Neural cell (in vitro differentiated cells): ENCODE data around the gene ZNHIT1. TPM values are rescaled to one million over a fixed set of nuclear protein-coding genes. Genes with fewer than 3 reads are reported as not detected.

ENCODE experiments used
- H2AFZ ChIP-seq: fragments of 200-600, 300-800 bp; sonication (generic), shearing (Covaris generic); 2 replicates; pipeline ENCODE4 v1.6.0; 2014; ENCODE audit warnings: low read depth, mild to moderate bottlenecking, antibody characterized with exemption, low read length, moderate library complexity
- H3F3A ChIP-seq: fragments of 200-600 bp; shearing (Covaris generic); 2 replicates; pipeline ENCODE4 v1.6.1; 2016; ENCODE audit warnings: mild to moderate bottlenecking, moderate library complexity, mixed read lengths, antibody characterized with exemption, low read length; ENCODE audit not compliant: insufficient read depth, poor library complexity, severe bottlenecking
- H3K27ac ChIP-seq: fragments of 200-600, 300-800 bp; sonication (generic), shearing (Covaris generic); 2 replicates; pipeline ENCODE4 v1.5.1; 2014; ENCODE audit warnings: mild to moderate bottlenecking, low read length, moderate library complexity
- H3K27me3 ChIP-seq: fragments of 300-800, 200-600 bp; sonication (generic), shearing (Covaris generic); 2 replicates; pipeline ENCODE4 v1.6.0; 2014; ENCODE audit warnings: mild to moderate bottlenecking, low read depth, low read length, moderate library complexity; ENCODE audit not compliant: insufficient read depth
- H3K36me3 ChIP-seq: fragments of 300-800, 200-600 bp; sonication (generic), shearing (Covaris generic); 2 replicates; pipeline ENCODE4 v1.5.1; 2014; ENCODE audit warnings: mild to moderate bottlenecking, antibody characterized with exemption, low read length, moderate library complexity; ENCODE audit not compliant: insufficient read depth
- H3K4me2 ChIP-seq: fragments of 300-800, 200-600 bp; sonication (generic), shearing (Covaris generic); 2 replicates; pipeline ENCODE4 v1.6.0; 2014; ENCODE audit warnings: mild to moderate bottlenecking, low read length
- H3K4me3 ChIP-seq: fragments of 300-800, 200-600 bp; sonication (generic), shearing (Covaris generic); 2 replicates; pipeline ENCODE4 v1.5.1; 2014; ENCODE audit warnings: mild to moderate bottlenecking, low read length, moderate library complexity
- H3K79me2 ChIP-seq: fragments of 200-600 bp; shearing (Covaris generic); replicated peaks from 2 replicates; pipeline ENCODE4 v1.6.0; 2014; ENCODE audit warnings: mild to moderate bottlenecking, low read length, moderate library complexity; ENCODE audit not compliant: insufficient read depth
- H3K9ac ChIP-seq: fragments of 300-800, 200-600 bp; sonication (generic), shearing (Covaris generic); 2 replicates; pipeline ENCODE4 v1.6.1; 2016; ENCODE audit warnings: mild to moderate bottlenecking, low read length, mixed read lengths
- H3K9me2 ChIP-seq: fragments of 200-600 bp; shearing (Covaris generic); 2 replicates; pipeline ENCODE4 v1.6.1; 2016; ENCODE audit warnings: mild to moderate bottlenecking, low read length, mixed read lengths; ENCODE audit not compliant: insufficient read depth
- H3K9me3 ChIP-seq: fragments of 200-600, 300-800 bp; sonication (generic), shearing (Covaris generic); 2 replicates; pipeline ENCODE4 v1.6.1; 2016; ENCODE audit warnings: mild to moderate bottlenecking, mixed run types, low read length, moderate library complexity, mixed read lengths
- H4K20me1 ChIP-seq: fragments of 200-600 bp; shearing (Covaris generic); 2 replicates; pipeline ENCODE4 v1.6.1; 2016; ENCODE audit warnings: mild to moderate bottlenecking, mixed run types; ENCODE audit not compliant: insufficient read depth
- EP300 ChIP-seq: fragments of 450-650 bp; conservative IDR thresholded peaks from 2 replicates; pipeline ENCODE4 v1.6.1; 2014; ENCODE audit warnings: antibody characterized with exemption, mild to moderate bottlenecking, moderate library complexity; ENCODE audit not compliant: poor library complexity, severe bottlenecking
- EZH2 ChIP-seq: fragments of 200-600, 300-800 bp; shearing (Covaris generic), sonication (generic); IDR thresholded peaks from 2 replicates; pipeline ENCODE4 v1.6.1; 2014; ENCODE audit warnings: antibody characterized with exemption, low read length, borderline replicate concordance, mild to moderate bottlenecking; ENCODE audit not compliant: insufficient read depth, poor library complexity, severe bottlenecking
- MXI1 ChIP-seq: fragments of 450-650 bp; conservative IDR thresholded peaks from 2 replicates; pipeline ENCODE4 v1.6.1; 2014; ENCODE audit warnings: antibody characterized with exemption, mild to moderate bottlenecking; ENCODE audit not compliant: poor library complexity, severe bottlenecking
- POLR2AphosphoS5 ChIP-seq: IDR thresholded peaks from 2 replicates; pipeline ENCODE4 v1.6.1; 2012
- RAD21 ChIP-seq: fragments of 450-650 bp; conservative IDR thresholded peaks from 2 replicates; pipeline ENCODE4 v1.6.1; 2014; ENCODE audit warnings: antibody characterized with exemption, mild to moderate bottlenecking, moderate library complexity
- REST ChIP-seq: IDR thresholded peaks from 2 replicates; pipeline ENCODE4 v1.6.1; 2012; ENCODE audit warnings: borderline replicate concordance
- SMC3 ChIP-seq: fragments of 450-650 bp; conservative IDR thresholded peaks from 2 replicates; pipeline ENCODE4 v1.6.1; 2014; ENCODE audit warnings: antibody characterized with exemption, mild to moderate bottlenecking, moderate library complexity; ENCODE audit not compliant: poor library complexity
- TAF1 ChIP-seq: IDR thresholded peaks from 2 replicates; pipeline ENCODE4 v1.6.1; 2012; ENCODE audit warnings: low read depth
- polyA plus RNA-seq: library from polyadenylated mRNA; depleted of rRNA; stranded (reverse); fragments of >200 nt; gene quantifications from 2 replicates; pipeline ENCODE4 v1.2.3, GENCODE V29; 2014
- TF ChIP-seq, protein P1 (sequence below): fragments of 450-650 bp; IDR thresholded peaks from 2 replicates; pipeline ENCODE4 v1.5.1; 2014; ENCODE audit warnings: antibody characterized with exemption, mild to moderate bottlenecking, moderate library complexity; ENCODE audit not compliant: poor library complexity, severe bottlenecking

The ZNHIT1 gene
- polyA plus RNA-seq, 1 donor from 2014 or later = 176 TPM

DNA sequence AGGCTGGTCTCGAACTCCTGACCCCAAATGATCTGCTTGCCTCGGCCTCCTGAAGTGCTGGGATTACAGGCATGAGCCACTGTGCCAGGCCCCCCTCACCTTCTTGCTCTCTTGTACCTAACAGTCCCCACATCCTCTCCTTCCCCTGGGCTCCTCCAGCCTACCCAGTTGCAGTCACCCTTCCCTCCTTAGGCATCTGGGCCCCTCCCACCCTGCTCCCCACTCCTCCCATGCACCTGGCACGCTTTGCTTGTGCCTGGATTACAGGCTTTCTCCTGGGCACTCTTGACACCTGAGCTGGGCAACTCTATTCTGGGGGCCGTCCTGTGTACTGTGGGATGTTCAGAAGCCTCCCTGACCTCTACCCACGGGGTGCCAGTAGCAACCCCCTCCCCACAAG, 16.7 kb downstream of the ZNHIT1 start:
- H3K4me2 ChIP-seq = no peak overlapping the region
- no peaks in the 10 kb centered on the region for H4K20me1 ChIP-seq
- TF ChIP-seq RAD21 (no peak), EZH2 (no peak), POLR2AphosphoS5 (no peak), EP300 (no peak), REST (no peak), SMC3 (no peak), TAF1 (no peak), MXI1 (no peak)
- TF ChIP-seq, protein P1, sequence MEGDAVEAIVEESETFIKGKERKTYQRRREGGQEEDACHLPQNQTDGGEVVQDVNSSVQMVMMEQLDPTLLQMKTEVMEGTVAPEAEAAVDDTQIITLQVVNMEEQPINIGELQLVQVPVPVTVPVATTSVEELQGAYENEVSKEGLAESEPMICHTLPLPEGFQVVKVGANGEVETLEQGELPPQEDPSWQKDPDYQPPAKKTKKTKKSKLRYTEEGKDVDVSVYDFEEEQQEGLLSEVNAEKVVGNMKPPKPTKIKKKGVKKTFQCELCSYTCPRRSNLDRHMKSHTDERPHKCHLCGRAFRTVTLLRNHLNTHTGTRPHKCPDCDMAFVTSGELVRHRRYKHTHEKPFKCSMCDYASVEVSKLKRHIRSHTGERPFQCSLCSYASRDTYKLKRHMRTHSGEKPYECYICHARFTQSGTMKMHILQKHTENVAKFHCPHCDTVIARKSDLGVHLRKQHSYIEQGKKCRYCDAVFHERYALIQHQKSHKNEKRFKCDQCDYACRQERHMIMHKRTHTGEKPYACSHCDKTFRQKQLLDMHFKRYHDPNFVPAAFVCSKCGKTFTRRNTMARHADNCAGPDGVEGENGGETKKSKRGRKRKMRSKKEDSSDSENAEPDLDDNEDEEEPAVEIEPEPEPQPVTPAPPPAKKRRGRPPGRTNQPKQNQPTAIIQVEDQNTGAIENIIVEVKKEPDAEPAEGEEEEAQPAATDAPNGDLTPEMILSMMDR = no peak
- H3K79me2 ChIP-seq = no peaks in the 10 kb centered on the region
- no peaks in the 10 kb centered on the region for H3K9me3 ChIP-seq
- H3K9ac ChIP-seq = no peak overlapping the region
- H3K27me3 ChIP-seq = no peaks in the 10 kb centered on the region
- H3K4me3 ChIP-seq = no peak overlapping the region
- H3K27ac ChIP-seq = no peak overlapping the region
- no peaks in the 10 kb centered on the region for H3F3A ChIP-seq
- H3K36me3 ChIP-seq = no peaks in the 10 kb centered on the region
- no peak overlapping the region for H2AFZ ChIP-seq
- H3K9me2 ChIP-seq = no peaks in the 10 kb centered on the region

DNA sequence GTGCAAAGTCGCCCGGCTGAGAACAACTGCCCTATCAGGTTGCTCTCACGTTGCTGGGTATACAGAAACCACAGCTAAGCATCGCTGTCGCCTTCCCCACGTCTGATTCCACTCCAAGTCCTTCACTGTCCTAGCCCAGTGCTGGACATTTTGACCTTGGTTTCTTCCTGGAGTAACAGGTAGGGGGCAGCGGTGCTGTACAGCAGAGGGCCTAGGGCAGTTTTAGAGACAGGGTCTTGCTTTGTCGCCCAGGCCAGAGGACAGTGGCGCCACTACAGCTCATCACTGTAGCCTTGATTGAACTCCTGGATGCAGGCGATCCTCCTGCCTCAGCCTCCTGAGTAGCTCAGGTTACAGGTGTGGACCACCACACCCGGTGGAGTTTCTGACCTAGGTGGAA, 17.1 kb downstream of the ZNHIT1 start:
- Histone ChIP-seq H3K79me2 (no peaks in the 10 kb centered on the region), H3K4me3 (no peak overlapping the region), H3K9me3 (no peaks in the 10 kb centered on the region), H3K27me3 (no peaks in the 10 kb centered on the region), H3F3A (no peaks in the 10 kb centered on the region), H2AFZ (no peak overlapping the region), H3K36me3 (no peaks in the 10 kb centered on the region), H3K9ac (no peak overlapping the region), H3K4me2 (no peak overlapping the region), H3K27ac (no peak overlapping the region), H3K9me2 (no peaks in the 10 kb centered on the region), H4K20me1 (no peaks in the 10 kb centered on the region)
- TF ChIP-seq, protein P1 = no peak
- TF ChIP-seq RAD21 = no peak
- no peak for TF ChIP-seq REST
- no peak for TF ChIP-seq POLR2AphosphoS5
- no peak for TF ChIP-seq SMC3
- no peak for TF ChIP-seq EP300
- TF ChIP-seq MXI1 = no peak
- no peak for TF ChIP-seq TAF1
- TF ChIP-seq EZH2 = no peak
